HG02642 (cell line): ENCODE data around the gene ATP8A2.

ENCODE experiments used
- ATAC-seq: cut with Tn5 transposase; IDR thresholded peaks from one replicate; pipeline ENCODE4 v1.9.1; 2021; ENCODE audit warnings: mild to moderate bottlenecking; ENCODE audit not compliant: unreplicated experiment, poor library complexity

The ATP8A2 gene

GRCh38 chr13:25827831-25828465 lies 456.2 kb downstream of the ATP8A2 start:
- ATAC-seq = no peak

GRCh38 chr13:25833761-25834160 lies 462.0 kb downstream of the ATP8A2 start:
- ATAC-seq = no peak

DNA sequence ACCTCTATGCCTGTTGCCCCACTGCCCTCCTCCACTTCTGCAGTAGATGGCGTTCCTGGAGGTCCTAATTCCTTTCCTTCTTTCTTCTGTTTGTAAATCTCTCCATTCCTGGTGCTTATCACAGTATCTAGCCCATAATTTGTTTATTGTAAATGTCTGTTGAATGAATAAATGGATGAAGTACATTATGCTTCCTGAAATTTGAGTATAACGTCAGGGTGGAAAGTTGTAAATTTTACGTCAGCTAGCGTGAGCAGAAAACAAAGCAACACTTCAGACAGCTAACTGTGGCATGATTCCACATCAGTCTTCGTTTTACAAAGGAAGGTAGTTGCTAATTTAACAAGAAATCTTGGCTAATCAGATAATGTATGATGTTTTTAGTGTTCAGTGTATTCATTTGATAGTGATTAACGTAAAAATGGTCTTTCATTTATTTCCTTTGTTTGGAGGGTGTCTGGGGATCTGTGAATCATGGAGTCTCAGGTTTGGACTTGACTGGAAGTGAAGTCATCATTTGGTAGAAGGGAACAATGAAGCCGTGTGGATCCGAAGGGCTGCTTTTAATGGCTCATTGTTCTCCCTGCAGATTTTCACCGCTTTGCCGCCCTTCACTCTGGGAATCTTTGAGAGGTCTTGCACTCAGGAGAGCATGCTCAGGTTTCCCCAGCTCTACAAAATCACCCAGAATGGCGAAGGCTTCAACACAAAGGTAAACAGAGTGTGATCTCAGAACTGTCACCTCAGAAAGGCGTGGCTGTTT lies 465.0 kb downstream of the ATP8A2 start:
- no peak for ATAC-seq

DNA sequence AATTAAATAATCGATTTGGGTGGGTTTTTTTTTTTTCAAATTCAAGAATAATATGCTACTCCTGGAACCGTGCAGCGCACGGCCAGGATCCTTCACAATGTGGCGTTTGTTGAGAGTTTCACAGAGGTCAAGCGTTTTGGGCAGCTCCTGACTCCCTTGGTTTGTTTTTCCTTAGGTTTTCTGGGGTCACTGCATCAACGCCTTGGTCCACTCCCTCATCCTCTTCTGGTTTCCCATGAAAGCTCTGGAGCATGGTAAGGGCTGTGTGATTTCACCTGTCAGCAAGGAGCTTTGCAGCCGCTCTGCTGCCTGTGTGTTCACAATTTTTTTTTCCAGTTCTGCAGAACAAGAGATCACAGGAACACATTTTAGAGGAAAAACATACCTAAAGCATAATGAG lies 467.6 kb downstream of the ATP8A2 start:
- no peak for ATAC-seq

DNA sequence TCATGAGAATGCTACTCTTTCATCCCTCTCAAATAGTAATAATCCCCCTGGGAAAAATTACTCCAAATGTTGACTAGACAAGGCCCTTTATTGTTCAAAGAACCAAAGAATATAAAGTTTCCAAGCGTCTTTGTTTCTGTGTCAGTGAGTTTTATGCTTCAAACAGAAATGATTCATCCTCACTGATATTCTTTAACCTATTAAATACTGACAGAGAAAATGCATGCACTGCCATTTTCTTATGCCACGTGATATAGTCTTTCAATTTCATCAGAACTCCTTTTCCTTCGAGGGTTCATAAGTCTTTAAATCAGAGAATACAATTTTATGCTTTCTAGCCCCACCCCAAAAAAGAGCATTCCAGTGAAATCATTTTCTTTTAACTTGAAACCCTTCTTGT lies 468.5 kb downstream of the ATP8A2 start:
- no peak for ATAC-seq

DNA sequence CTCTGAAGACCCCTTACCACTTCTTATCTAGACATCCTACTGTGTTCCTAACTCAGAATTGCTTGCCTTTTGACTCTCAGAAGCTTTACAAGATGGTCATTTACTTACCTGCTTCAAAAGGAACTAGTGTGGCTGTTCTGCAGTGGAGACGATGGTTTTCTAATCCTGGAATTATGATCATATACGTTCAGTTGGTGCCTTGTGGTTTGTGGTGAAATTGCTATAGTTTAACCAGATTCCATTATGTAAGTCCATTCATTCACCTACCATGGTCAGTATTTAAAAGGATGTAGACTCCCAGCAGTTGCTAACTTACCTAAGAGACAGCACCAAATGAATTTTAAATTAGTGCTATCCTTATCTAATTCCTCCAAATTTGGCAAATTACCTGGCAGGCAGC lies 469.2 kb downstream of the ATP8A2 start:
- no peak for ATAC-seq

DNA sequence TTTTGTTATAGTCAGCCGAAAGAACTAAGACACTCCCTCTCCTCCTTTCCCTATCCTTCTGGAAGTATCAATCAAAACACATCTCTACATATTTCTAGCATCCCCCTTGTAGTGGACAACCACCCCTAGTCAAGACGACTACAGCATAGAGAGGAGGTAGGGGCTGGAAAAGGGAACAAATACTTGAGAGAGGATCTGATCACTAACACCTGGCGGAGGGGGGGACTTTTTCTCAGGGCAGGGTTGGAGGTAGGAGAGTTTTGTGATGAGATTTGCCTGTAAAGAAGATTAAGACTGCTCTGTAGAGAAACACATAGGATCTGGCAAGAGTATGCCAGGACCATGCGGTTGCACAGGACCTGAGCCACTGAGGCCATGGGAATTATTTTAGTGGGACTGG lies 471.9 kb downstream of the ATP8A2 start:
- no peak for ATAC-seq

DNA sequence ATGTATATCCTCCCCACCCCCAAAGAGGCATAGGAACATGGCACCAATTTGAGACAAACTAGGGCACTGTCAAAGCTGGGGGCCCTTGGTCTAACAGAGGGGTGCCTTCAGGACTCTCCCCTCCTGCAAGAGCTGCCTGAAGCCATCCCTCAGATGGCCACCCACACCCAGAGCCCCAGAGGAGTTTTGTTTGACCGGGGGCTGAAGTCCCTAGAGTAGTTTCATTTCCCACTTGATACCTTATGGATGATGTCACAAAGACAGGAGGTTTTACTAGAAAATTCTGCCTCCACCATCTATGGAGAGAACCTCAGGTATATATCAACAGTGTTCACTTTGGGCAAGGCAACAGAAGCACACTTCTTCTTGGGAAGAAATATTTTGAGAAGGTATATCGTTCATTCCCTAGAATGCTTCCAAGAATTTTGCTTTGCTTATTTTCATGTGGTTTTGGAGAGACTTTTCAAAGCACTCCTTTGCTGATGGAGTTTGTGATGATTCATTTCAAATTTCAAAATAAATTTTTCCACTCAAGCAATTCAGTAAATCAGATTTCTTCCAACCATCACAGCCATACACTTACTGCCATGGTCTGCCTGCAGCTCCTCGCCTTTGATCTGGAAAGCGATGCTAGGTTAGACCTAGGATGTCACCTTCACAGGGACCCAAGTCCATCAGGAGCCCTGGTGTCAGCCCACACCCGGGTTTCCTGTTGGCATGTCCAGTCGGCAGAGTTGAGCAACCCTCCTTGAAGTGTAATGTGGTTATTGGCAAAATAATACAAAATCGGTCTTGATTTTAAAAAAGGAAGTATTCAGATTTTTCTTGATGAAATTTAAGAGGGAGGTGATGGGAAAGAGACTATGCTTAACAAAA lies 473.0 kb downstream of the ATP8A2 start:
- ATAC-seq = no peak

- ATAC-seq = no peak
Measured at GRCh38 chr13:25846222-25846984, 474.6 kb downstream of the ATP8A2 start.

DNA sequence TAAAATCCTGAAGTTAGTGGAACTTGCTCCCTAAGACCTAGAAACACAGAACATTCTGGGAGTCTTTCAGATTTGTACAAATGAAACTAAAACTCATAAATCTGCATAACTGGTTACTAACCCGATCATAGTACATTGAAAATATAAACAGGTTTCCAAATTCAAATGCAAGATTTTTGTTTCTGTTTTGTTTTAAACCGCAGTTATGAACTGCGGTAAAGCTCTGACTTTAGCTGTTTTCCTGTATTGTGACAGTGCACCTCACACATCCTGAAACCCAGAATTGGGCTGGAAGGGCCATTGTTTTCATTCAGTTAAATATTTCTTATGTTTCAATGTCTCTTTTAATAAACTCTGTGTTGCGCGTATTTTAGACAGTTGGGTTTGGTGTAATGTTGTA lies 475.4 kb downstream of the ATP8A2 start:
- ATAC-seq = peak; percentile 73

DNA sequence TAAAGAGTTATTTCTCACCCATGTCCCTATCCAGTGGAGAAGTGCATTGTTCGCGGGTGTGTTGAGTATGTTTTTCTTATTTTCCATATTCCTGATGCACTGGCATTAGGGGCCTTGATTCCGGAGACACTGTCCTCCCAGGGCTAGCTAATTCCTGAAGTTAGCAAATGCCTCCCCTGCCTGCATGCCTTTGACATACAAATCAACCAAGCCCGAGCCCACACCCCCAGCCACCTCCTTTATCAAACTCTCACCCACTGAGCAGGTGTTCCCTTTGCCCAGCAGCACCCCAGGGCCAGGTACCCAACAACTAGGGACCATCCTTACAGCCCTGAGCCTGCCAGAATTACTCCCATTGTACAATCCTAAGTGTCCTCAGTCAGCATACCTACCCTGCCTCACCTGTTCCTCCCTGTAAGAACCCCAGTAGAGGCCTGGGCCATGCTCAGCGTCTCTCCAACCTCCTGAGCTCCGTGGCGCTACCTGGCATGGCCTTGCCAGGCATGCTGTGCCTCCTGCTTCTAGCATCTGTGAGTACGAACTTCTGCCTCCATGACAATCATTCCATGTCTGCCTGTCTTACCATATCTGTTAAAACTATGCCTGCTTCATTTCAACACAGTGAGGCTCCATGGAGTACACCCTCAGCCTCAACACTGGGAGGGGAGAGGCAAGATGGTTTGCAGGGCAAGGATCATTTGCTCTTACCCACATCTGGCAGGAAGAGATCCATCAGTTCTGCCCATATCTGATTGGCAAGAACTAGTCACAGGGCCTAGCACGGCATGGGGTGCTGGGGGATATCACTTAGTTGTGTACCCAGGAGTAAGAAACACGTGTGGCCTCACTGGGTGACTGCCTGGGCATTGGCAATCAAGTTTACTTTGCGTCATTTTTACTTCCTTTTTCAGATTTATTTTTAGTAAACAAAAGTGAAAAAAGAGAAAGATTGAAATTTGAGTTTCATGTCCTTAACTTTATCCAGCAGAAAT lies 476.2 kb downstream of the ATP8A2 start:
- ATAC-seq = no peak

DNA sequence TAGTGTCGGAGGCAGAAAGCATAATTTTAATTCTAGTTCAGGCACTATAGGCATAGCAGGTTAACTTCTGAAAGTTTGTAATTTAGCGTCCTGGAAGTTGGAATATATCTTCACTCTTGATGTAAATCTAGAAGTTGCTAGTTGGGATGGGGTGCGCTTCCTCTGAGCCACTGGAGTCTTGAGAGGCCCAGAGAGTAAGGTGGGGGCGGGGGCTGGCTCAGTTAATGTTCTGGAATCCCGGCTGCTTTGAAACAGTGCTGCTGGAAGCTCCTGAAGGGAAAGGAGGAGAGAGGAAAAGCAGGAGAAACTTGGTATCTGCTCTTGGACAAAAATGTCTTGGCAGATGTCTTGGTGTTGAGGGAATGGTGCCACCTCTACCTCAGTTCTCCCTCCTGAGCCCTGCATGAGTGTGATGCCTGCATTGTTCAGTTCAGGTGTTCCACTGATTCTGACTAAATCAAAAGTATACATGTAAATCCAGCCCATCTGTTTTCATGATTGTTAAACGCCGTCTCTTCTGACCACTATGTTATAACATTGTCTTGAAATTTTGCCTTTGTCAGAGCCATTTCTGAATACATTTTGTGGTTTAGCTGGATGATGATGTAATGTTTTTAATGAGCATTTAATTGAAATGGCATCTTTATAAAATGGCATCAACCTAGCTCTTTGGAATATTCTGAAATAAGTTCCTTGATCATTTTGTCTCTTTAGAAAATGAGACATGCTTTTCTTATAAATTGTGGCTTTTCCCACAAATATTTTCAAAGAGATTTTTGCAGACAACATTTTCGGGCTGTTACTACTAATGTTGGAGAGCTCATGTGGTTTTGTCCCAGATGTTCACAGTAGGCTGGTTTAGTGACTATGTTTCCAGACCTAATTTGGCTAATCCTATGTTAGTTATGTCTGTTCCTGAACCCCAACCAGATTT lies 477.3 kb downstream of the ATP8A2 start:
- ATAC-seq = no peak

GRCh38 chr13:25857830-25858229 lies 486.1 kb downstream of the ATP8A2 start:
- no peak for ATAC-seq

DNA sequence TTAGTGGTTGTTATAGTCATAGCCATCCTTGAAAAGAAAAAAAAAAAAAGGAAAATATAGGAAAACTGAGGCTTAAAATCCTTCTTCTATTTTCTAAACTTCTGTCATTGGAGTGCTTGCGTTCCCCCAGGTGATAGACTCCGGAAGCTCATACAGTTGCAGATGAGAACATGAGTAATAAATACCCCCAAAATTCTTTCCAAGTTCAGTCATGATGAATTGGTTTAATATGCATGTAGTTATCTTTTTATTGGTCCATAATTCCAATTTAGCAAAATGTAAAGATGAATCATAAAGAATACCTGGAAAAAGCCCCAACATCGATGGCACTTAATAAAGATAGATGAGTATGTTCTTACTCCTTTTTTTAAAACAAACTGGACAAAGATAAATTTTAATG lies 487.8 kb downstream of the ATP8A2 start:
- no peak for ATAC-seq

DNA sequence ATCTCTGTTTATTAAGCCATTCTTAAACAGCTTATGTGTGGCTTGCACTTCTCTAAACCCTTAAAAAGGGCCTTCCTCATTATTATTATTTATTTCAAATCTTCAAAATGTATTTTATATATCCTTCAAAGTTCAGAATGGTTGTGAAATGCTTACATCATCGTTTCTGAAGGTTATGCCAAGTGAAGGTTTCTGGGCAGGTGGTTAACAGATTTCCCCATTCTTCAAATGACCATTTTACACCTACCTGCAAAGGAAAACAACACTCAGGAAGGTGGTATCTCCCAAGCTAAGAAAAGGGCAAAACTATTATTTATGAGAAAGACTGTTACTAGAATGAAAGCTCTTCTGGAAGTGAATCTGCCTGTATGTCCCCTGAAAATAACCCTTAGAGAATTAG lies 488.5 kb downstream of the ATP8A2 start:
- no peak for ATAC-seq

DNA sequence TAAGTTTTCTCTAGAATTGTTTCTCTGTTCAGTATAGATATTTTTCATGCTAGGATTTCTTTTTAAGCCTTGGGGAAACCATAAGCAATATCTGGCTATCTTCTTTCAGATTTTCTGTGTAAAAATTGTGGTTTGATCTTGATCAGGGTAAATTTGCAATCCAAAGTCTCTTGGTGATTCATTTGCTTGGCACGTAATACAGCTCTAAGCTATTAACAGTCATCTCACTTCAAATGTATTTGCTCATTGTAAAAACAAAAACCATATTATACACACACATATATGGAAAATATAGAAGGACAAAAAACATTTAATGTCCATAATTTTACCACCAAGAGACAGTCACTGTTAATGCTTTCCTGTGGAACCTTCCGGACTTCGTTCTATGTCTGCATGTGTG lies 489.1 kb downstream of the ATP8A2 start:
- no peak for ATAC-seq

- ATAC-seq = no peak
Measured at GRCh38 chr13:25862156-25862555, 490.4 kb downstream of the ATP8A2 start.

DNA sequence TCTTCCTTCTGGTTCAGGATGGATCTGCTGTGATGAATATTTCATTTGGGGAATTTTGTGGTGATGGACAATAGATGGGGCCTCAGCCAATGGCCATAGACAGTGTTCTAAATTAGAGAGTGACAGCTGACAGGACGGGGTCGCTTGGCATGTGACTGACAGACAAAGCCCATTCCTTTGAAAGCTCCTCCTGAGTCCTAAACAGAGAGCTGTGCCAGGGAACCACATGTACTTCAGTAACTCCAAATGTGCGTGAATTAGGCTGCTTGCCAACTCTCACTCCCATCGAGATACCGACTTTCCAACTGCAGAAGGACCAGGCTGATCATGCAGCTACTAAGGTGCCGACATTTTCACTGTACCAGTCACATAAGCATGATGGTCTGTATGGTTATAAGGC lies 492.3 kb downstream of the ATP8A2 start:
- no peak for ATAC-seq
